ENCODE measurements around the gene PKHD1.
A peak's percentile ranks its signal among the peaks of the same experiment; 100 is the strongest.
"Not testable (repeated sequence)": the region's sequence is repeated elsewhere in the genome, so short reads cannot be mapped to it uniquely, and the experiment has no call there.

Gene PKHD1

DNA sequence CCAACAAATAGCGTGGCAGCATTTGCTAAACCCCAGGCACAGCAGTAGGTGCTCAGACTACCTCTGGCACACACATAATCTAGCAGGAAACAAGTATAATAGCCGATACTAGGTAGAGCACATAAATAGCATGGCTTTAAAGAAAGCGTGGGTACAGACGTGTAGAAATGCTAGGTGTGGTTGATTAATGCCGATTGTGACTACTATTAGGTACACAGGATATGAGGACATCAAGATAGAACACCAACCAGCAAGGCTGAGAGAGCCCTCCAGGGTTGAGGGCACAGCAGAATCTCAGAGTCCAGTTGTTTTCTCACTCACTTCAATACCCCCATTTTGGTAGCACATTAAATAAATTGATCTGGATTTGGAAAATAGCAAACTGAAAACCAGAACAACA is 100.5 kb downstream of the PKHD1 start:
- DNase-seq (ENCODE audit: low read depth), result no peak
- Histone ChIP-seq H3K9me3 (ENCODE audit: control insufficient read depth, low read length) (no peaks in the 10 kb centered on the region), H3K27me3 (replicated peaks; ENCODE audit: control insufficient read depth, insufficient read depth, low read length) (no peaks in the 10 kb centered on the region), H3K36me3 (ENCODE audit: control insufficient read depth, insufficient read depth, low read length, severe bottlenecking) (no peaks in the 10 kb centered on the region), H3K4me1 (ENCODE audit: control insufficient read depth, insufficient read depth, low read length) (no peaks in the 10 kb centered on the region), H3K9ac (ENCODE audit: low read length) (no peak overlapping the region), H3K4me3 (ENCODE audit: low read length) (no peak overlapping the region)

DNA sequence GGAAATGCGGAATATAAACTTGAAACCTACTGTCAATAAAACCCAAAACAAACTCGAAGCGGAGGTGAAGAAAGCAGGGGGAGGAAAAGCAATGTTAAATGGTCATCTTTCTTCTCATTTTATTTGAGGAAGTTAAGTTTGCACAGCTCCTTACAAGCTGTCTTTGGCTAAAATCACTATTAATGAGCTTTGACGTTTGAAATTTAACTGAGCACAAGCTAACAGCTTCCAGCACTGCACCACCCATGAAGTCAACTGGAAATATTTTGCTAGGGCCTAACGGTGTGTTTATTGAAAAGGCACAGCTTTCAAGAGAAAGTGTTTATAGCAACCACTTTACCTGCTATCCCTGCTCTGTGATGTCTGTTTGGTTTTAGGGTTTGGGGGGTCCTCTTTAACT is 103.8 kb downstream of the PKHD1 start:
- no peaks in the 10 kb centered on the region for H3K4me1 ChIP-seq (ENCODE audit: control insufficient read depth, insufficient read depth, low read length)
- H3K9ac ChIP-seq (ENCODE audit: low read length), result no peak overlapping the region
- no peaks in the 10 kb centered on the region for H3K9me3 ChIP-seq (ENCODE audit: control insufficient read depth, low read length)
- H3K27me3 ChIP-seq (replicated peaks; ENCODE audit: control insufficient read depth, insufficient read depth, low read length), result peaks cover 2% of the 10 kb centered on the region
- H3K4me3 ChIP-seq (ENCODE audit: low read length), result no peak overlapping the region
- no peak for DNase-seq (ENCODE audit: low read depth)
- H3K36me3 ChIP-seq (ENCODE audit: control insufficient read depth, insufficient read depth, low read length, severe bottlenecking), result no peaks in the 10 kb centered on the region

DNA sequence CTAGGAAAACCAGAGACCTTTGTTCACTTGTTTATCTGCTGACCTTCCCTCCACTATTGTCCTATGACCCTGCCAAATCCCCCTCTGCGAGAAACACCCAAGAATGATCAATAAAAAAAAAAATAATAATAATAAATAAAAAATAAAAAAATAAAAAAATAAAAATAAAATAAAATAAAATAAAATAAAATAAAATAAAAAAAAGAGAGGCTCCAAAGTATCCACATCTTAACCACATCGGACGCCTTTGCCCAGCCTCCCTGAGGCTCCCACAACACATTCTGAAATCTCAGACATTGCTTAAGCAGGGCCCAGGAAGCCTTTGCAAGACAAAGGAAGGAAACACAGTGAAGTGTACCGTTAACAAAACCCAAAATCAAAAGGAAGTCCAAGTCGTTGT is 104.7 kb downstream of the PKHD1 start:
- H3K9ac ChIP-seq (ENCODE audit: low read length); H3K27me3 ChIP-seq (replicated peaks; ENCODE audit: control insufficient read depth, insufficient read depth, low read length); H3K4me1 ChIP-seq (ENCODE audit: control insufficient read depth, insufficient read depth, low read length); H3K4me3 ChIP-seq (ENCODE audit: low read length); H3K9me3 ChIP-seq (ENCODE audit: control insufficient read depth, low read length); H3K36me3 ChIP-seq (ENCODE audit: control insufficient read depth, insufficient read depth, low read length, severe bottlenecking); DNase-seq (ENCODE audit: low read depth): not testable (repeated sequence)

DNA sequence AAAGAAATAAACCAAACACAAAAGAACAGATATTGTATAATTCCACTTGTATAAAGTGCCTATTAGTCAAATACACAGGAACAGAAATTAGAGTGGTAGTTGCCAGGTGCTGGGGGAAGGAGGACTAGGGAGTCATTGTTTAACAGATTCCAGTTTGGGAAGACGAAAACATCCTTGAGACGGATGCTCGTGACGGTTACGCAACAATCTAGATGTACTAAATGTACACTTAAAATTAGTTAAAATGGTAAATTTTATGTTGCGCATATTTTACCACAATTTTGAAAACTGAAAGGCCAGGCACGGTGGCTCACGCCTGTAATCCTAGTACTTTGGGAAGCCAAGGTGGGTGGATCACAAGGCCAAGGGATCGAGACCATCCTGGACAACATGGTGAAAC is 111.0 kb downstream of the PKHD1 start:
- peaks cover 2% of the 10 kb centered on the region for H3K27me3 ChIP-seq (replicated peaks; ENCODE audit: control insufficient read depth, insufficient read depth, low read length)
- H3K4me1 ChIP-seq (ENCODE audit: control insufficient read depth, insufficient read depth, low read length), result peaks cover 3% of the 10 kb centered on the region
- H3K9me3 ChIP-seq (ENCODE audit: control insufficient read depth, low read length), result no peaks in the 10 kb centered on the region
- no peak overlapping the region for H3K9ac ChIP-seq (ENCODE audit: low read length)
- no peaks in the 10 kb centered on the region for H3K36me3 ChIP-seq (ENCODE audit: control insufficient read depth, insufficient read depth, low read length, severe bottlenecking)
- no peak for DNase-seq (ENCODE audit: low read depth)
- H3K4me3 ChIP-seq (ENCODE audit: low read length), result no peak overlapping the region

DNA sequence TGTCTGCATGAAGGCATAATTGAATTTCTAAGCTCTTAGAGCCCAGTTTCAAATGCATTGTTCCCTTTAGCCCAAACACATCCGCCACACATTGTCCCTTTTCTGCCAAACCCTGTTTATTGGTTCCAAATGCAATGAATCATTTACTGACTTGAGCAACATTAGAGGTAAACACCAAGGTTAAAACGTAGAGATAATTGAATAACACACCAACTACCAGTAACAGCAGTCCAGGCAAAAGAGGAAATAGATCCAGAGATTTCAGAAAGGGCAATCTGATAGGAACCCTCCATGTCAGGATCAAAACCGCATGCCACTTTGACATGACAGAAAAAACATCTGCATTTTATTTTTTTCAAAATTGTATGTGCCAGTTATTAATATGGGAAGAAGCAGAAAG is 114.8 kb downstream of the PKHD1 start:
- Histone ChIP-seq H3K9ac (ENCODE audit: low read length) (no peak overlapping the region), H3K4me3 (ENCODE audit: low read length) (no peak overlapping the region), H3K36me3 (ENCODE audit: control insufficient read depth, insufficient read depth, low read length, severe bottlenecking) (no peaks in the 10 kb centered on the region), H3K9me3 (ENCODE audit: control insufficient read depth, low read length) (no peaks in the 10 kb centered on the region), H3K4me1 (ENCODE audit: control insufficient read depth, insufficient read depth, low read length) (peaks cover 3% of the 10 kb centered on the region), H3K27me3 (replicated peaks; ENCODE audit: control insufficient read depth, insufficient read depth, low read length) (no peaks in the 10 kb centered on the region)
- DNase-seq (ENCODE audit: low read depth), result no peak

DNA sequence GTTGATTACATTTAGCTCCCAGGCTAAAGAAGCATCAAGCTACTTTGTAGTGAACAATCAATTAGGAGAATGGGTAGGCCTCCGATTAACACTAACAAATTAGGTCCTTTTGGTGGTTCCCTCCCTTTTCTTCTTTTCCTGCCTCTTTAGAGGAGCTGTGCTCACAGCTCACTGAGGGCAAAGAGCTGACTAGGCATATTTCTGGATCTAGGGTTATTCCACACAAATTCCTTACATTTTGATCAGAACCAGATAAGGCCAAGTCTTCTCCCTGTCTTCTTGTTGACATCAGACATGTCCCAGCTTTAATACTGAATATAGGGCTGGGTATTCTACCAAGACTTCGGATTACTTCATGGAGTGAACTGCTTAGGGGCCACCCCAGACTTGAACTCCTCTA is 119.1 kb downstream of the PKHD1 start:
- H3K36me3 ChIP-seq (ENCODE audit: control insufficient read depth, insufficient read depth, low read length, severe bottlenecking), result no peaks in the 10 kb centered on the region
- no peak for DNase-seq (ENCODE audit: low read depth)

DNA sequence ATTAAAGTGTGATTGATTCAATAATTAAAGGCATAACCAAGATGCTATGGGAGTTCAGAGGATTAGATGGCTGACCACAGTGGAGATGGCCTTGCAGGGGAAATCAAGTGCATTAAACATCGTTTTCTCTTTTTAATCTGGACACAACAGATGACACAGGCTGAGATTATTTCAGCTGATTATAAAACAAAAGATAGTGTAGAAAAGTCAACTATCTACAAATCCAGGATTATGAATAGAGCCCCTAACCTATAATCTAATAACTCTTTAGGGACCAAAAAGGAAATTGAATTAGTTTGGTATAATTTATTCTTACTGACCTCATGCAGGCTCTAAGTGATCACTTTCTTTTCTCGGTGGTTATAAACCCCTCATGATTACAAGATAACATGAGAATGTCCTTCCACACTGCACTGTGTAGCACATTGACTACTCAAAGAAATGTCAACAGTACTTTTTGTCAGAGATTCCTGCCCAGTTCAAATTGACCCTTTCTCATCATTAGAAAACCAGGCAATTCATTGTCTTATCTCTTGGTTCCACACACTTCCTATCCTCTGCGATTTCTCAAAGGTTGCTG is 122.1 kb downstream of the PKHD1 start:
- peaks cover 16% of the 10 kb centered on the region for H3K27me3 ChIP-seq (replicated peaks; ENCODE audit: control insufficient read depth, insufficient read depth, low read length)
- H3K9me3 ChIP-seq (ENCODE audit: control insufficient read depth, low read length), result peaks cover 3% of the 10 kb centered on the region
- no peaks in the 10 kb centered on the region for H3K36me3 ChIP-seq (ENCODE audit: control insufficient read depth, insufficient read depth, low read length, severe bottlenecking)
- H3K4me1 ChIP-seq (ENCODE audit: control insufficient read depth, insufficient read depth, low read length), result no peaks in the 10 kb centered on the region
- H3K4me3 ChIP-seq (ENCODE audit: low read length), result no peak overlapping the region
- H3K9ac ChIP-seq (ENCODE audit: low read length), result no peak overlapping the region
- no peak for DNase-seq (ENCODE audit: low read depth)

More for the DNA sequence above, 119.1 kb downstream of the PKHD1 start:
- H3K27me3 ChIP-seq (replicated peaks; ENCODE audit: control insufficient read depth, insufficient read depth, low read length), result peaks cover 4% of the 10 kb centered on the region
- H3K4me3 ChIP-seq (ENCODE audit: low read length), result no peak overlapping the region
- H3K9me3 ChIP-seq (ENCODE audit: control insufficient read depth, low read length), result peaks cover 3% of the 10 kb centered on the region
- no peaks in the 10 kb centered on the region for H3K4me1 ChIP-seq (ENCODE audit: control insufficient read depth, insufficient read depth, low read length)
- H3K9ac ChIP-seq (ENCODE audit: low read length), result no peak overlapping the region

DNA sequence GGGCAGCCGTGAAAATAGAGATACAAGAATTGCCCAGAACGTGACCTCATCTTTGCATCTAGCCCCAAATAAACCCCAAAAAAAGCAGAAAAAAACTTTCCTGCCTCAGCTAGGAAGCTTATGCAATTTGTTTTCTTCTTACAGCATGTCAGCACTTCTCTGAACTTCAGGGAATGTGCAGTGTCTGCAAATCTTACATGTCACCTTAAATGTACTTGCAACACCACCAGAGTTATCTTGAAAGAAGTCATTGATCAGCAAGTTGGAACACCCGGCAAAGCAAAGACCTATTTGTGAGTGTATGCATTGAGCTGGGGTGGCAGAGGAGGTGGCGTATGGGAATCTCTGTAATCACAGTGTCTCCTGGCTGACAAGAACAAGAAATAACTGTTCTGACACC is 123.4 kb downstream of the PKHD1 start:
- Histone ChIP-seq H3K9ac (ENCODE audit: low read length) (no peak overlapping the region), H3K36me3 (ENCODE audit: control insufficient read depth, insufficient read depth, low read length, severe bottlenecking) (no peaks in the 10 kb centered on the region), H3K27me3 (replicated peaks; ENCODE audit: control insufficient read depth, insufficient read depth, low read length) (peaks cover 16% of the 10 kb centered on the region), H3K4me3 (ENCODE audit: low read length) (no peak overlapping the region), H3K9me3 (ENCODE audit: control insufficient read depth, low read length) (peaks cover 3% of the 10 kb centered on the region), H3K4me1 (ENCODE audit: control insufficient read depth, insufficient read depth, low read length) (no peaks in the 10 kb centered on the region)
- DNase-seq (ENCODE audit: low read depth), result no peak

DNA sequence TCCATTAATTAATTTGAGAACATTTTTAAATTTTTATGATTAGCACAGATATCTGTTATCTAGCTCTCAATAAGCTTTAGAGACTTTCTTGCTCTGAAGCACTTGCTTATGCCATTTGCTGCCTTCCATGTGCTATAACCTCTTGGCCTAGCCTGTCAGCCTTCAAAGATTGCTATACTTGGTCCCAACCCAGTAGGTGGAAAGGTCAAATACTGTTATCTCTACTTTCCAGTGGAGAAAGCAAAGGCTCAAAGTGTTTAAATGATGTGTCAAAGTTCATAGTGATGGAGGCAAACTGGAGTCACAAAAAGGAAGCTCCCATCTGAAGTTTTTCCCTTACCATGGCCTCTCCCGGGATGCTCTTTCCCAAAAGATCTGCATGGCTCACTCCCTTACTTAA is 125.1 kb downstream of the PKHD1 start:
- Histone ChIP-seq H3K36me3 (ENCODE audit: control insufficient read depth, insufficient read depth, low read length, severe bottlenecking) (no peaks in the 10 kb centered on the region), H3K27me3 (replicated peaks; ENCODE audit: control insufficient read depth, insufficient read depth, low read length) (peaks cover 16% of the 10 kb centered on the region), H3K4me1 (ENCODE audit: control insufficient read depth, insufficient read depth, low read length) (no peaks in the 10 kb centered on the region), H3K4me3 (ENCODE audit: low read length) (no peak overlapping the region), H3K9me3 (ENCODE audit: control insufficient read depth, low read length) (peaks cover 3% of the 10 kb centered on the region), H3K9ac (ENCODE audit: low read length) (no peak overlapping the region)
- no peak for DNase-seq (ENCODE audit: low read depth)

DNA sequence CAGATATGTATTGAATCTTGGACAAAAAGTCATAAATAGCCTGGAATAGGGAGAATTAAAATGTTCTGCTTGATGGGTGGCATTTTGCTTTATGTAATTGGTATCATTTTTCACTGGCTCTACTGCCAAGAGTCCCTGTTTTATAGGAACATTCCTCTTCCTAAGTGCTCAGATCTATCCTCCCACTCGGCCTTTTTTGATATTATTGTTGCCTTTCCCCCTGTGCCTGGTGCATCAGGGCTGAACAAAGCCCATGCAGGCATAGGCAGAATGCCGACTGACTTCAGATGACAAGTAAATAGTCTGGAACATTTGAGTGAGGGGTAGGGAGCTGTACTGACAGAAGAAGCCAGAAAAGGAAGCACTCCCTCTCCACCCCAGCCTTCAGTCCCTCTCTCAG is 127.0 kb downstream of the PKHD1 start:
- Histone ChIP-seq H3K9me3 (ENCODE audit: control insufficient read depth, low read length) (no peaks in the 10 kb centered on the region), H3K9ac (ENCODE audit: low read length) (no peak overlapping the region), H3K4me3 (ENCODE audit: low read length) (no peak overlapping the region), H3K27me3 (replicated peaks; ENCODE audit: control insufficient read depth, insufficient read depth, low read length) (peaks cover 16% of the 10 kb centered on the region), H3K36me3 (ENCODE audit: control insufficient read depth, insufficient read depth, low read length, severe bottlenecking) (no peaks in the 10 kb centered on the region), H3K4me1 (ENCODE audit: control insufficient read depth, insufficient read depth, low read length) (no peaks in the 10 kb centered on the region)
- no peak for DNase-seq (ENCODE audit: low read depth)

DNA sequence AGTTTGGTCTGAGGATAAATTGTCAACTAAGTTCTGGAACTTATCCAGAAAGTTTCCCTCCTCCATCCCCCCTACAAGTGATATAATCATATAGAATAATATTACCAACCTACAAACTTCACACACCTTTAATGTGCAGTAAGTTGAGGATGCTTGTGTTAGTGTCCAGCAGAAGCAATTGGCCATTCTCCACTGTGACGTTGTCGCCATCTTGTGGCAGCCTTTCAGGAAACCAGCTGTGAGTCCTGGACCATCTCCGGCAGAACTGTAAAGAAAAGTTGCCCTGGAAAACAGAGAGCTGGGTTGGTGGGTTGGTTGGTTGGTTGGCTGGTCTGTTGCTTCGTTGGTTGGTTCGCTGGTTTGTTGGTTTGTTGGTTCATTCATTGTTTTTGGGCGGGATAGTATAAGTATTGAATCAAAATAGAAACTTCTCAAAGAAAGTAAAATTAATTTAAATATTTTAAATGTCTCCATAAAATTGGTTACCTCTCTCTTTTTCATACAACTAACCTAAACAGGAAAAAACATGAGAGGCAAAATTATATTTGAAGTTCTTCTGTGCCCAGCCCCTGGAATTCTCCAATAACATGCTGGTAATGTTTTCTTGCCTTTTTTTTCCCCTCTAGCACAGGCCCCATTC is 127.5 kb downstream of the PKHD1 start:
- Histone ChIP-seq H3K36me3 (ENCODE audit: control insufficient read depth, insufficient read depth, low read length, severe bottlenecking) (no peaks in the 10 kb centered on the region), H3K9me3 (ENCODE audit: control insufficient read depth, low read length) (no peaks in the 10 kb centered on the region)
- DNase-seq (ENCODE audit: low read depth), result peak; percentile 70

DNA sequence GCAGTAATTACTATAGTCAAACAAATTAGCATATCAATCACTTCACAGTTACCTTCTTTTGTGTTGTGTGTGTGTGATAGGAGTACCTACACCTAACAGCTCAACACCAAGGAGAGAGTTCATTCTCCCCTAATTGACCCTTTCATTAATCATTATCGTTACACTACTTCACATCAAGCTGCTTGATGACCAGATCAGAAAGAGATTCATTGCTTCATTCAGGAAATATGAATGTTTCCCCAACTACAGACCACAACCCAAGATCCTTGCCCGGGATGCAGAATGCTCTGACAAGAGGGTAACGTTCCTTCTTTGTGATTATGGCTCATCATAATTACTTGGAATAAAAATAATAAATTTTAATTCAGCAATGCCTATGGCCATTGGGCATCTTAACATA is 132.7 kb downstream of the PKHD1 start:
- no peak for DNase-seq (ENCODE audit: low read depth)
- Histone ChIP-seq H3K27me3 (replicated peaks; ENCODE audit: control insufficient read depth, insufficient read depth, low read length) (no peaks in the 10 kb centered on the region), H3K4me3 (ENCODE audit: low read length) (no peak overlapping the region)

More for the DNA sequence above, 127.5 kb downstream of the PKHD1 start:
- Histone ChIP-seq H3K27me3 (replicated peaks; ENCODE audit: control insufficient read depth, insufficient read depth, low read length) (peaks cover 16% of the 10 kb centered on the region), H3K4me1 (ENCODE audit: control insufficient read depth, insufficient read depth, low read length) (no peaks in the 10 kb centered on the region), H3K9ac (ENCODE audit: low read length) (no peak overlapping the region), H3K4me3 (ENCODE audit: low read length) (no peak overlapping the region)

More for the DNA sequence above, 132.7 kb downstream of the PKHD1 start:
- no peaks in the 10 kb centered on the region for H3K9me3 ChIP-seq (ENCODE audit: control insufficient read depth, low read length)
- no peaks in the 10 kb centered on the region for H3K36me3 ChIP-seq (ENCODE audit: control insufficient read depth, insufficient read depth, low read length, severe bottlenecking)
- H3K4me1 ChIP-seq (ENCODE audit: control insufficient read depth, insufficient read depth, low read length), result no peaks in the 10 kb centered on the region
- H3K9ac ChIP-seq (ENCODE audit: low read length), result no peak overlapping the region
